ENCODE results near the gene CDH12. TPM values are rescaled to one million over a fixed set of nuclear protein-coding genes. Genes with fewer than 3 reads are reported as not detected.

Gene CDH12
- total RNA-seq, 1 donor from 2014 or later, result not detected

GRCh38 chr5:21791304-21791703 is 1061.8 kb downstream of the CDH12 start:
- Histone ChIP-seq H3K9me3 (no peaks in the 10 kb centered on the region), H3K4me1 (no peaks in the 10 kb centered on the region), H3K36me3 (no peaks in the 10 kb centered on the region), H3K27me3 (no peaks in the 10 kb centered on the region), H3K27ac (no peak overlapping the region), H3K4me3 (no peak overlapping the region)
- intact Hi-C loops (cut with DNase I), result no loop called here
- no peak for DNase-seq (ENCODE audit: extremely low spot score in 2 of 2)
- no peak for TF ChIP-seq POLR2AphosphoS5 (IDR thresholded peaks at IDR 0.05; ENCODE audit: insufficient read depth in 1 of 2, low read depth in 1 of 2)
- TF ChIP-seq CTCF (IDR thresholded peaks at IDR 0.05), result no peak

- Histone ChIP-seq H3K27me3 (no peaks in the 10 kb centered on the region), H3K27ac (no peak overlapping the region), H3K36me3 (no peaks in the 10 kb centered on the region), H3K4me3 (no peak overlapping the region), H3K4me1 (no peaks in the 10 kb centered on the region), H3K9me3 (no peaks in the 10 kb centered on the region)
- TF ChIP-seq CTCF (IDR thresholded peaks at IDR 0.05), result no peak
- no peak for TF ChIP-seq POLR2AphosphoS5 (IDR thresholded peaks at IDR 0.05; ENCODE audit: insufficient read depth in 1 of 2, low read depth in 1 of 2)
- TF ChIP-seq POLR2A (IDR thresholded peaks at IDR 0.05), result no peak
- intact Hi-C loops (cut with DNase I), result no loop called here
- DNase-seq (ENCODE audit: extremely low spot score in 2 of 2), result no peak
Measured at GRCh38 chr5:21784487-21784886, 1068.7 kb downstream of the CDH12 start.

GRCh38 chr5:21783074-21783679 is 1070.0 kb downstream of the CDH12 start:
- Histone ChIP-seq H3K36me3 (no peaks in the 10 kb centered on the region), H3K27ac (no peak overlapping the region), H3K4me1 (no peaks in the 10 kb centered on the region), H3K27me3 (no peaks in the 10 kb centered on the region), H3K9me3 (no peaks in the 10 kb centered on the region), H3K4me3 (no peak overlapping the region)
- DNase-seq (ENCODE audit: extremely low spot score in 2 of 2), result no peak
- no peak for TF ChIP-seq CTCF (IDR thresholded peaks at IDR 0.05)
- no peak for TF ChIP-seq POLR2AphosphoS5 (IDR thresholded peaks at IDR 0.05; ENCODE audit: insufficient read depth in 1 of 2, low read depth in 1 of 2)
- no peak for TF ChIP-seq POLR2A (IDR thresholded peaks at IDR 0.05)
- intact Hi-C loops (cut with DNase I), result no loop called here

GRCh38 chr5:21776466-21776865 is 1076.7 kb downstream of the CDH12 start:
- Histone ChIP-seq H3K36me3 (no peaks in the 10 kb centered on the region), H3K9me3 (no peaks in the 10 kb centered on the region), H3K27ac (no peak overlapping the region), H3K4me1 (no peaks in the 10 kb centered on the region), H3K27me3 (no peaks in the 10 kb centered on the region), H3K4me3 (no peak overlapping the region)
- no peak for TF ChIP-seq CTCF (IDR thresholded peaks at IDR 0.05)
- no peak for TF ChIP-seq POLR2A (IDR thresholded peaks at IDR 0.05)
- DNase-seq (ENCODE audit: extremely low spot score in 2 of 2), result no peak
- intact Hi-C loops (cut with DNase I), result no loop called here

- no peak overlapping the region for H3K4me3 ChIP-seq
- no peak for DNase-seq (ENCODE audit: extremely low spot score in 2 of 2)
- H3K9me3 ChIP-seq, result no peaks in the 10 kb centered on the region
- H3K36me3 ChIP-seq, result no peaks in the 10 kb centered on the region
- TF ChIP-seq POLR2AphosphoS5 (IDR thresholded peaks at IDR 0.05; ENCODE audit: insufficient read depth in 1 of 2, low read depth in 1 of 2) (no peak), POLR2A (IDR thresholded peaks at IDR 0.05) (no peak)
- intact Hi-C loops (cut with DNase I), result no loop called here
- H3K4me1 ChIP-seq, result no peaks in the 10 kb centered on the region
- H3K27me3 ChIP-seq, result no peaks in the 10 kb centered on the region
- no peak overlapping the region for H3K27ac ChIP-seq
Measured at GRCh38 chr5:21774801-21775200, 1078.3 kb downstream of the CDH12 start.

Data from vagina (tissue), 2 donors.